NCI-H748 (cell line): ENCODE data around the gene ITM2C.

Experiments
- DNase-seq: peaks from one replicate; lab custom pipeline; 2025; ENCODE audit not compliant: unreplicated experiment; lab: John Stamatoyannopoulos, UW

ITM2C gene

GRCh38 chr2:230924470-230925341, 60.0 kb downstream of the ITM2C start, which contains the start of gene GPR55:
Gene GPR55, minus strand, starts transcription at chr2:230925242. Its CDS starts 14,280 bp downstream, at chr2:230910962.
- DNase-seq: peak; percentile 25

GRCh38 chr2:230925443-230925878, 60.7 kb downstream of the ITM2C start:
- DNase-seq: no peak

GRCh38 chr2:230925879-230926765, 61.4 kb downstream of the ITM2C start:
- no peak for DNase-seq

GRCh38 chr2:230927711-230928341, 63.1 kb downstream of the ITM2C start:
- no peak for DNase-seq
